Upper lobe of left lung (tissue), 6 donors: ENCODE results near the gene CDC42SE1. TPM values are rescaled to one million over a fixed set of nuclear protein-coding genes. Genes with fewer than 3 reads are reported as not detected.

Experiments used
- ATAC-seq, 2 donors: fragments of 200-7000 bp; cut with Tn5 transposase; one replicate each; pipeline ENCODE4 v1.9.1; 2022; ENCODE audit warnings: mild to moderate bottlenecking in 2 of 2, moderate library complexity in 2 of 2; ENCODE audit not compliant: low FRiP score in 2 of 2
- DNase-seq, 2 donors: peaks; one replicate each; pipeline ENCODE4 v3.0.0-alpha.2; 2019 to 2020
- H3K27ac ChIP-seq, 4 donors: fragments of 200-600 bp; sonication (generic); one replicate each; pipeline ENCODE4 v1.5.1; 2016 to 2019
- H3K27me3 ChIP-seq, 4 donors: fragments of 200-600 bp; sonication (generic); one replicate each; pipeline ENCODE4 v1.5.1; 2017 to 2019
- H3K36me3 ChIP-seq, 4 donors: fragments of 200-600 bp; sonication (generic); one replicate each; pipeline ENCODE4 v1.5.1; 2016 to 2019
- H3K4me1 ChIP-seq, 4 donors: fragments of 200-600 bp; sonication (generic); one replicate each; pipeline ENCODE4 v1.5.1; 2018 to 2019
- H3K4me3 ChIP-seq, 4 donors: fragments of 200-600 bp; sonication (generic); one replicate each; pipeline ENCODE4 v1.5.1; 2017 to 2019; ENCODE audit warnings: mild to moderate bottlenecking in 2 of 4, moderate library complexity in 1 of 4
- H3K9me3 ChIP-seq, 4 donors: fragments of 200-600 bp; sonication (generic); one replicate each; pipeline ENCODE4 v1.5.1; 2018 to 2019
- EP300 ChIP-seq, 4 donors: sonication (generic); formaldehyde crosslinking; IDR thresholded peaks; one replicate each; pipeline ENCODE4 v1.5.1; 2017; ENCODE audit warnings: antibody characterized with exemption in 4 of 4, control low read depth in 2 of 4
- POLR2A ChIP-seq, 4 donors: fragments of 450-650 bp; IDR thresholded peaks; one replicate each; pipeline ENCODE4 v1.5.1; 2016 to 2017; ENCODE audit warnings: antibody characterized with exemption in 4 of 4, mild to moderate bottlenecking in 2 of 4
- POLR2AphosphoS5 ChIP-seq, 2 donors: sonication (generic); formaldehyde crosslinking; IDR thresholded peaks; one replicate each; pipeline ENCODE4 v1.5.1; 2017; ENCODE audit warnings: antibody characterized with exemption in 2 of 2
- WGBS, 2 donors: methylation state at CpG; one replicate each; pipeline ENCODE4 v1.1.5; 2017 to 2018; 5-methylcytosine and 5-hydroxymethylcytosine counted together
- total RNA-seq, 6 donors: library from RNA; depleted of rRNA in 4 of 6; stranded (reverse); fragments of >200 nt in 4 of 6; gene quantifications; one replicate each; pipeline versions ENCODE4 v1.1.0 to v1.2.1, GENCODE V29; 2016 to 2021
- TF ChIP-seq, protein P1 (sequence below), 6 experiments: fragments of 450-650 bp in 4 of 6; fragments of 200-600 bp in 2 of 6; sonication (generic) in 2 of 6; IDR thresholded peaks; one replicate each; pipeline ENCODE4 v1.5.1; 2016 to 2019; ENCODE audit warnings: antibody characterized with exemption in 6 of 6
- donor health status: DM: no; HTN: no; CAD: no; lungs with moderate emphysema.
- donor health status: DM: no; HTN: yes; CAD: no; lungs with severe emphysema.

The CDC42SE1 gene
- total RNA-seq, 6 donors from 2014 or later, result 66.9 to 131 (median 90.5) TPM

DNA sequence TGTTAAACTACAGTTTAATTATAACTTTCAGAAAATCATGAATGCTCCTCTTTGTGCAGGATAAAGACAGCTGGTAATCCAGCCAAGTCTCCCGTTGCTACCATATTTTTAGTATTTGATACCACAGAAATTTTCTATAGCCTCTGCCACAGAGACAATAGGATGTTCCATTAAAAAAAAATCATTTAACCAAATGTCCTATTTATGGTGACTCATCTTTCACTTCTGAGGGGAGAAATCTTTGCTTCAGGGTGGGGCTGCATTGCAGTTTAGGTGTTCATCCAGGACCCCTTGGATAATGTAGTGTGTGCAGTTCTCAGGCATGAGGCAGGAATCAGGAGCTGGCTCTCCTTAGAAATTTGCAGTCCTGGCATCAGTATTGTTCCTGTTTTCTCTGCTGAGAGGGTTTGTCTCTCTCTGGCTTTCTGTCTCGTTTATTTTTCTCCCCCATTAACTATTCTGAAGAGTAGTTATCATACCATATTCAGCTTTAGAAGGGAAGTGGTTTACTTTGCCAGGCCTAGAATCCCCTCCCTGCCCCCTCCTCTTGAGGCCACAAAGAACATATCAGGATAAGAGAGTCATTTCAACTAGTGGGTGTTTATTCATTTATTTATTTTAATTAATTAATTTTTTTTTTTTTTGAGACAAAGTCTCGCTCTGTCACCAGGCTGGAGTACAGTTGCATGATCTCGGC is 48.1 kb downstream of the CDC42SE1 start:
- no peak for ATAC-seq
- 50 to 59% methylated on average over 4 of the region's 4 CpGs for WGBS, 2 donors
- Histone ChIP-seq H3K9me3 (no peaks in the 10 kb centered on the region), H3K36me3 (no peaks in the 10 kb centered on the region), H3K4me1 (peaks cover 44 to 71% (median 54%) of the 10 kb centered on the region in 4 donors), H3K4me3 (no peak overlapping the region), H3K27ac (peak overlapping the region in 2 of 4 donors; percentile 57 to 65), H3K27me3 (no peaks in the 10 kb centered on the region)
- TF ChIP-seq EP300 (IDR thresholded peaks at IDR 0.05) (no peak), POLR2AphosphoS5 (IDR thresholded peaks at IDR 0.05) (no peak), POLR2A (IDR thresholded peaks at IDR 0.05) (no peak)
- TF ChIP-seq, protein P1, sequence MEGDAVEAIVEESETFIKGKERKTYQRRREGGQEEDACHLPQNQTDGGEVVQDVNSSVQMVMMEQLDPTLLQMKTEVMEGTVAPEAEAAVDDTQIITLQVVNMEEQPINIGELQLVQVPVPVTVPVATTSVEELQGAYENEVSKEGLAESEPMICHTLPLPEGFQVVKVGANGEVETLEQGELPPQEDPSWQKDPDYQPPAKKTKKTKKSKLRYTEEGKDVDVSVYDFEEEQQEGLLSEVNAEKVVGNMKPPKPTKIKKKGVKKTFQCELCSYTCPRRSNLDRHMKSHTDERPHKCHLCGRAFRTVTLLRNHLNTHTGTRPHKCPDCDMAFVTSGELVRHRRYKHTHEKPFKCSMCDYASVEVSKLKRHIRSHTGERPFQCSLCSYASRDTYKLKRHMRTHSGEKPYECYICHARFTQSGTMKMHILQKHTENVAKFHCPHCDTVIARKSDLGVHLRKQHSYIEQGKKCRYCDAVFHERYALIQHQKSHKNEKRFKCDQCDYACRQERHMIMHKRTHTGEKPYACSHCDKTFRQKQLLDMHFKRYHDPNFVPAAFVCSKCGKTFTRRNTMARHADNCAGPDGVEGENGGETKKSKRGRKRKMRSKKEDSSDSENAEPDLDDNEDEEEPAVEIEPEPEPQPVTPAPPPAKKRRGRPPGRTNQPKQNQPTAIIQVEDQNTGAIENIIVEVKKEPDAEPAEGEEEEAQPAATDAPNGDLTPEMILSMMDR (IDR thresholded peaks at IDR 0.05), result no peak
- no peak for DNase-seq

DNA sequence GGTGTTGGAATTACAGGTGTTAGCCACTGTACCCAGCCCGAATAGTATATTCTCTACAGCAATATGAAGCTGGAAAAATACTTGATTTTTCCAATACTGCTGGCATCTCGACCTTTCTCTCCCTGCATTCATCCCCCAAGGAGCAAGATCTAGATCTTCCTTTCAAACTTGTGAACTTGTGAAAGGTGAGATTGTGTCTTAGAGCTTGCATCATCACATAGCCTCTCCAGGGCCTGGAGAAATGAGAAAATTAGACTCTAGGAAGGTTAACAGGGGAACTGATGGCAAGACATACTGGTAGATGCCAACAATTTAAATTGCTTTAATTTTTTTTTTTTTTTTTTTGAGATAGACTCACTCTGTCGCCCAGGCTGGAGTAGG is 49.1 kb downstream of the CDC42SE1 start:
- DNase-seq (no peak), ATAC-seq (no peak)
- 95 to 97% methylated on average over 3 of the region's 3 CpGs for WGBS, 2 donors
- Histone ChIP-seq H3K36me3 (no peaks in the 10 kb centered on the region), H3K27me3 (no peaks in the 10 kb centered on the region), H3K4me1 (peaks cover 44 to 74% (median 58%) of the 10 kb centered on the region in 4 donors), H3K9me3 (no peaks in the 10 kb centered on the region), H3K4me3 (no peak overlapping the region), H3K27ac (no peak overlapping the region)
- TF ChIP-seq, protein P1 (IDR thresholded peaks at IDR 0.05), result no peak
- TF ChIP-seq POLR2AphosphoS5 (IDR thresholded peaks at IDR 0.05) (no peak), EP300 (IDR thresholded peaks at IDR 0.05) (no peak), POLR2A (IDR thresholded peaks at IDR 0.05) (no peak)

DNA sequence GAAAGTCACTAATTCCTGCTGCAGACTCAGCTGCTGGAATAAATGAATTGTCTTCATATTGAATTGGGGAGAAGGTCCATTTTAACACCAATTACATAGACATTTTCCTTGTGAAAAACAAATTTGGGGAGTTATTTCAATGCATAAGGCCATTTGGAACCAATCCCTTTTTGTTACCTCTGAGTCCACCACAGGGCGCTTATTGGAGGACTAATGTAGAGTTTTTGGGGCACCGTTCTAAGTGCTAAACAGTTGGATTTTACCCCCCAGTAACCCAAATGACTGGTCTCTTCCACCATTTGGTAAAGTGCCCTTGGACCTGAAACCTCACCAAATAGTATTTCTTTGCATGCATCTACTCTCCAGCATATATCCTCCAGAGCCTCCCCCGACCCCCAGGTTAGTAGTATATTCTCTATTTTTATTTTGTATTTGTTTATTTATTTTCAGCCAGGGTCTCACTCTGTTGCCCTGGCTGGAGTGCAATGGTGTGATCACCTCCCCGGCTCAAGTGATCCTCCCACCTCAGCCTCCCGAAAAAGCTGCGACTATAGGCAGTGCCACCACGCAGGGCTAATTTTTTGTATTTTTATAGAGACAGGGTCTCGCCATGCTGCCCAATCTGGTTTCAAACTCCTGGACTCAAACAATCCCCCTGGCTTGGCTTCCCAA is 49.6 kb downstream of the CDC42SE1 start:
- no peaks in the 10 kb centered on the region for H3K36me3 ChIP-seq
- no peak for DNase-seq
- no peak for ATAC-seq
- peaks cover 49 to 80% (median 64%) of the 10 kb centered on the region in 4 donors for H3K4me1 ChIP-seq
- H3K27me3 ChIP-seq, result no peaks in the 10 kb centered on the region
- 97 to 98% methylated on average over 8 of the region's 8 CpGs for WGBS, 2 donors
- peak overlapping the region in 3 of 4 donors; percentile 93 to 96 (median 93) for H3K27ac ChIP-seq
- H3K4me3 ChIP-seq, result peak overlapping the region in 1 of 4 donors; percentile 77
- no peaks in the 10 kb centered on the region for H3K9me3 ChIP-seq
- TF ChIP-seq POLR2A (IDR thresholded peaks at IDR 0.05) (no peak), POLR2AphosphoS5 (IDR thresholded peaks at IDR 0.05) (no peak), EP300 (IDR thresholded peaks at IDR 0.05) (no peak)
- TF ChIP-seq, protein P1 (IDR thresholded peaks at IDR 0.05), result no peak

DNA sequence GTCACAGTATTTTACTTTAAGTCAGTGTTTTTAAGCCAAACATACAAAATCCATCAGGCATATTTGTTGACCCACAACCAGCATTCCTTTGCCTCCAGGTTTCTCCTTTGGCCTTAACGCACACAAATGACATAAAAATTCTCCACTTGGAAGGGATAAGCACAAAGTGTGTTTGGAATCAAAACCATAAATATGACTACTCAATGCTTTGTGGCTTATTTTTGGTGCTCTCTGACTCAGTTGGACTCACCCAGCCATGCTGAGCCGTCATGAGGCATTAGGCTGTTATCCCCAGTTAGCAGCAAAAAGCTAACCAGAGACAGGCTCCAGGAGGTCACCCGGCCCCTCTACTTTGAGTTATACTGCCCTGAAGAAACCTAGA is 50.2 kb downstream of the CDC42SE1 start:
- TF ChIP-seq, protein P1 (IDR thresholded peaks at IDR 0.05), result no peak
- no peak for TF ChIP-seq POLR2A (IDR thresholded peaks at IDR 0.05)
- TF ChIP-seq POLR2AphosphoS5 (IDR thresholded peaks at IDR 0.05), result no peak
- no peak for TF ChIP-seq EP300 (IDR thresholded peaks at IDR 0.05)
- no peaks in the 10 kb centered on the region for H3K27me3 ChIP-seq
- no peaks in the 10 kb centered on the region for H3K36me3 ChIP-seq
- peak overlapping the region; percentile 59 to 77 (median 70) for H3K4me3 ChIP-seq
- peaks cover 52 to 80% (median 70%) of the 10 kb centered on the region in 4 donors for H3K4me1 ChIP-seq
- DNase-seq, result no peak
- H3K9me3 ChIP-seq, result no peaks in the 10 kb centered on the region
- ATAC-seq, result no peak
- peak overlapping the region; percentile 79 to 96 (median 93) for H3K27ac ChIP-seq
- WGBS, 2 donors, result 47 to 60% methylated on average over 3 of the region's 3 CpGs
